Measurements from ENCODE around the gene MTUS2. TPM values are rescaled to one million over a fixed set of nuclear protein-coding genes. Genes with fewer than 3 reads are reported as not detected.

MTUS2 gene
- total and polyA plus RNA-seq, 9 of the 15 experiments (the other 6 are each of a cell fraction or from before 2014, with no cell fraction given) = 0.01 to 0.28 (median 0.06) TPM; not detected in 1

GRCh38 chr13:29441306-29441705 is 621.2 kb downstream of the MTUS2 start (continued):
- TF ChIP-seq CHD7 (IDR thresholded peaks at IDR 0.05; ENCODE audit: low read depth, low read length) = no peak

All from K562 (cell line).